Measurements from ENCODE around the gene CCL7. TPM values are rescaled to one million over a fixed set of nuclear protein-coding genes. Genes with fewer than 3 reads are reported as not detected.

The CCL7 gene
- total and polyA plus RNA-seq, 2 of the 4 experiments (the other 2 are of a cell fraction), result 0.18 to 0.58 TPM

- in situ Hi-C loops (cut with MboI; ENCODE audit: low sequenced_read_pairs) (loop anchor here (25.0 kb wide), 1 partner anchor 851 kb away; the partner anchor contains the start of genes FNDC8 and RAD51D), intact Hi-C loops (cut with micrococcal nuclease) (loop anchor here (5.0 kb wide), 1 partner anchor 1111 kb away; the partner anchor contains the start of gene SLFN11), dilution Hi-C loops (cut with HindIII; ENCODE audit: low sequenced_read_pairs, unreplicated experiment) (no loop called here)
- no peak overlapping the region for H3K56ac ChIP-seq (ENCODE audit: extremely low read depth, insufficient read depth, low read length)
- H3K4me2 ChIP-seq (ENCODE audit: low read depth, low read length), result no peak overlapping the region
- no peak overlapping the region for H2AFZ ChIP-seq (replicated peaks; ENCODE audit: low read length, poor library complexity)
- H3K4ac ChIP-seq (ENCODE audit: low read depth, low read length), result no peak overlapping the region
- no peak overlapping the region for H3K14ac ChIP-seq (replicated peaks; ENCODE audit: low read depth, low read length)
- H3K79me1 ChIP-seq (ENCODE audit: low read depth in 1 of 2, low read length in 2 of 2), result no peaks in the 10 kb centered on the region
- DNase-seq (no peak), ATAC-seq (ENCODE audit: low read depth) (no peak)
- no peak overlapping the region for H3K23ac ChIP-seq (ENCODE audit: low read depth, low read length)
- TF ChIP-seq POLR2A (IDR thresholded peaks at IDR 0.05; ENCODE audit: low read depth, low read length), result no peak
- TF ChIP-seq MAZ (IDR thresholded peaks at IDR 0.05; ENCODE audit: borderline replicate concordance, low read depth, low read length), result no peak
- no peak for TF ChIP-seq NFE2L2 (IDR thresholded peaks at IDR 0.05; ENCODE audit: low read depth, low read length)
- no peak for TF ChIP-seq MXI1 (IDR thresholded peaks at IDR 0.05; ENCODE audit: borderline replicate concordance, low read depth, low read length)
- TF ChIP-seq BHLHE40 (IDR thresholded peaks at IDR 0.05; ENCODE audit: low read depth, low read length), result no peak
- TF ChIP-seq CEBPB (IDR thresholded peaks at IDR 0.05; ENCODE audit: low read depth, low read length), result peak; percentile 53; the same call in 1 of the 2 replicates
- no peak for TF ChIP-seq CHD1 (IDR thresholded peaks at IDR 0.05; ENCODE audit: low read depth, low read length)
- TF ChIP-seq USF2 (IDR thresholded peaks at IDR 0.05; ENCODE audit: low read depth, low read length), result no peak
- H3K27me3 ChIP-seq (ENCODE audit: control insufficient read depth, insufficient read depth, low read length), result no peaks in the 10 kb centered on the region
- H2BK5ac ChIP-seq (ENCODE audit: low read depth, low read length, poor library complexity, severe bottlenecking), result no peak overlapping the region
- no peaks in the 10 kb centered on the region for H3K36me3 ChIP-seq (ENCODE audit: control insufficient read depth, insufficient read depth, low read length)
- no peak overlapping the region for H4K5ac ChIP-seq (ENCODE audit: low read depth, low read length)
- no peak overlapping the region for H3K9ac ChIP-seq (ENCODE audit: low read depth, low read length)
- H4K8ac ChIP-seq (ENCODE audit: low read depth in 2 of 2, low read length in 2 of 2), result no peak overlapping the region
- ChIA-PET CTCF (no interaction called here), POLR2A (ENCODE audit: unreplicated experiment) (no interaction called here)
- no peak overlapping the region for H2BK120ac ChIP-seq (ENCODE audit: low read depth, low read length)
- H3K9me1 ChIP-seq (ENCODE audit: insufficient read depth, low read length), result no peaks in the 10 kb centered on the region
- H2AK5ac ChIP-seq (ENCODE audit: low read depth, low read length), result no peak overlapping the region
- H3K4me3 ChIP-seq (ENCODE audit: insufficient read depth, low read depth, low read length), result no peak overlapping the region
- no peak overlapping the region for H2BK15ac ChIP-seq (ENCODE audit: low read depth, low read length)
- no TSS peak for BruUV-seq (replicated peaks)
- H3K9me3 ChIP-seq (ENCODE audit: control insufficient read depth, insufficient read depth, low read length), result no peaks in the 10 kb centered on the region
- H2BK20ac ChIP-seq (ENCODE audit: low read depth, low read length), result no peak overlapping the region
- no CpG with 5 or more reads among the region's 5 CpGs for WGBS, 2 experiments (ENCODE audit: extremely low coverage in 2 of 2, insufficient read length in 1 of 2)
- H3K18ac ChIP-seq (ENCODE audit: low read depth, low read length), result no peak overlapping the region
- no peaks in the 10 kb centered on the region for H4K20me1 ChIP-seq (ENCODE audit: insufficient read depth, low read length)
- 0 out of 2 replicates have a peak, but pooled peaks cover 1% of the 10 kb centered on the region for H3K4me1 ChIP-seq (ENCODE audit: control insufficient read depth, insufficient read depth, low read length)
- no peak overlapping the region for H2AK9ac ChIP-seq (replicated peaks; ENCODE audit: low read depth, low read length, poor library complexity)
- no peak overlapping the region for H4K91ac ChIP-seq (ENCODE audit: insufficient read depth, low read depth, low read length)
- H3K27ac ChIP-seq (ENCODE audit: insufficient read depth, low read length), result no peak overlapping the region
These were observed 8.3 kb upstream of the CCL7 start for GRCh38 chr17:34261568-34262337.
